Hepatocyte (in vitro differentiated cells): ENCODE measurements around the gene RPS21.

ENCODE experiments used
- EZH2 ChIP-seq: fragments of 200-600 bp; sonication (generic); IDR thresholded peaks from 2 replicates; pipeline ENCODE4 v1.6.1; 2016; ENCODE audit warnings: antibody characterized with exemption, mild to moderate bottlenecking, borderline replicate concordance
- EZH2phosphoT487 ChIP-seq: fragments of 200-600 bp; sonication (generic); IDR thresholded peaks from one replicate; pipeline ENCODE4 v1.6.1; 2018; ENCODE audit warnings: antibody characterized with exemption, mild to moderate bottlenecking, low read depth, moderate library complexity; ENCODE audit not compliant: unreplicated experiment, severe bottlenecking
- TF ChIP-seq, protein P1 (sequence below): fragments of 200-600 bp; sonication (generic); IDR thresholded peaks from 2 replicates; pipeline ENCODE4 v1.5.1; 2016; ENCODE audit warnings: antibody characterized with exemption, mild to moderate bottlenecking; ENCODE audit not compliant: poor library complexity

DNA sequence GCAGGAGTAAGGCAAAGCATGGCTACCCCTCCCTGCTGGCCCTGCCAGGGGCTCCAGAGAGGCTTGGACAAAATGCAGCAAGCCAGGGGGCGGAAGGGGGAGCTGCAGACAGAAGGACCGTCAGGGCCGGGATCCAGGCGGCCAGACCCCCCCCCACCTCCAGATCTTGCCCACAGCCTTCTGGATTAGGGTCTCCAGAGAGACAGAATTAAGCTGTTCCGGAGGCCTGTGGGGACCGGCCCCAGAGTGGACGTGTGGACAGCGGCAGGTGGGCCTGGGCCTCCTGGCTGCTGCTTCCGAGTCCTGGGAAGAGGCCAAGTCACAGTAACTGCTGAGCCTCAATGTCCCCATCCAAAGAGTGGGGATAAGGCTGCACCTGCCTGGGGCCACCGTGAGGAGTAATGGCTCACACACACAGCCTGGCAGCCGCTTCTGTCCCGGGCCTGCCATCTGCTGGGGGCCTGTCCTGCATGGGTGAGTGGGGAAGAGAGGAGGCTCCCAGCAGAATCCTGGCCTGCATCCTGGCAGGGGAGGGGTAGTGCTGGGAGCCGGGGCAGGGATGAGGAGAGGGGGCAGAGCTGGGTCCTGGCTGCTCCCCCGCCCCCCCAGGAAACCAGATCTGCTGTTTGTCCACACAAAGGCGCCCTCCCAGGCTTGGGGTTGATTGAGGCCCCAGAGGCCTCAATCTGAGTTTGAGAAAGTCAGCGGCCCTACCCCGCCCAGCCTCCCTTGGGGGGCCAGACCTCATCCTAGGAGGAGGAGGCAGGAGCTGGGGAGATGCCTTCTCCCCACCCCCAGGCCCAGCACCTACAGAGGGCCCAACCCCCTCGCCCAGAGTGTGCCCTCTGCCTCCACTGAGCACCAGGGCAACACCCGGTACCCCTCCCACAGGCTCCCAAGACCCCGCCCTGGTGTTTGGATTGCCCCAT, 23.6 kb upstream of the RPS21 start:
- TF ChIP-seq, protein P1, sequence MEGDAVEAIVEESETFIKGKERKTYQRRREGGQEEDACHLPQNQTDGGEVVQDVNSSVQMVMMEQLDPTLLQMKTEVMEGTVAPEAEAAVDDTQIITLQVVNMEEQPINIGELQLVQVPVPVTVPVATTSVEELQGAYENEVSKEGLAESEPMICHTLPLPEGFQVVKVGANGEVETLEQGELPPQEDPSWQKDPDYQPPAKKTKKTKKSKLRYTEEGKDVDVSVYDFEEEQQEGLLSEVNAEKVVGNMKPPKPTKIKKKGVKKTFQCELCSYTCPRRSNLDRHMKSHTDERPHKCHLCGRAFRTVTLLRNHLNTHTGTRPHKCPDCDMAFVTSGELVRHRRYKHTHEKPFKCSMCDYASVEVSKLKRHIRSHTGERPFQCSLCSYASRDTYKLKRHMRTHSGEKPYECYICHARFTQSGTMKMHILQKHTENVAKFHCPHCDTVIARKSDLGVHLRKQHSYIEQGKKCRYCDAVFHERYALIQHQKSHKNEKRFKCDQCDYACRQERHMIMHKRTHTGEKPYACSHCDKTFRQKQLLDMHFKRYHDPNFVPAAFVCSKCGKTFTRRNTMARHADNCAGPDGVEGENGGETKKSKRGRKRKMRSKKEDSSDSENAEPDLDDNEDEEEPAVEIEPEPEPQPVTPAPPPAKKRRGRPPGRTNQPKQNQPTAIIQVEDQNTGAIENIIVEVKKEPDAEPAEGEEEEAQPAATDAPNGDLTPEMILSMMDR, result peak; percentile 26
- TF ChIP-seq EZH2 (no peak), EZH2phosphoT487 (no peak)
